Loucy (cell line): ENCODE results near the gene CFHR4.

Source experiments
- EZH2phosphoT487 ChIP-seq: fragments of 200-600 bp; IDR thresholded peaks from 2 replicates; pipeline ENCODE4 v1.6.1; 2018; ENCODE audit warnings: antibody characterized with exemption, mild to moderate bottlenecking, moderate library complexity, borderline replicate concordance
- TF ChIP-seq, protein P1 (sequence below): fragments of 200-600 bp; sonication (generic); conservative IDR thresholded peaks from 2 replicates; pipeline ENCODE4 v1.5.1; 2014; ENCODE audit warnings: mild to moderate bottlenecking, antibody characterized with exemption, low read length

DNA sequence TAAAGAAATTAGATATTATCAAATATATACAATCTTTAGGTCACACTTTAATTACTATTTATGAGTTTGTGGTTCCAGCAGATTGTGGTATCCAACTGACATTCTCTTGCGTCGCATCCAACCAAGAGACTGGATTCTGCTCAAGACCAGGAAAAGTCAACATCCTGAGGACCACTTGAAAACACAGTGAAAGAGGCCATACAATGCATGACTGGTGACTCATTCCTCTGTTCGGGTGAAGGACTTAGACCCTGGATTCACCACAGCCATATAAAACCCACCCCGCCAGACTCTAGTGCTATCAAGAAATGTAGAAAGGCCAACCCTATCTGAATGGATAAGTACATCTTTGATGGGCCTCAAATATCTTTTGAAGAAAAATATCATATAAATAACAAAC lies 14.5 kb upstream of the CFHR4 start:
- no peak for TF ChIP-seq EZH2phosphoT487
- TF ChIP-seq, protein P1, sequence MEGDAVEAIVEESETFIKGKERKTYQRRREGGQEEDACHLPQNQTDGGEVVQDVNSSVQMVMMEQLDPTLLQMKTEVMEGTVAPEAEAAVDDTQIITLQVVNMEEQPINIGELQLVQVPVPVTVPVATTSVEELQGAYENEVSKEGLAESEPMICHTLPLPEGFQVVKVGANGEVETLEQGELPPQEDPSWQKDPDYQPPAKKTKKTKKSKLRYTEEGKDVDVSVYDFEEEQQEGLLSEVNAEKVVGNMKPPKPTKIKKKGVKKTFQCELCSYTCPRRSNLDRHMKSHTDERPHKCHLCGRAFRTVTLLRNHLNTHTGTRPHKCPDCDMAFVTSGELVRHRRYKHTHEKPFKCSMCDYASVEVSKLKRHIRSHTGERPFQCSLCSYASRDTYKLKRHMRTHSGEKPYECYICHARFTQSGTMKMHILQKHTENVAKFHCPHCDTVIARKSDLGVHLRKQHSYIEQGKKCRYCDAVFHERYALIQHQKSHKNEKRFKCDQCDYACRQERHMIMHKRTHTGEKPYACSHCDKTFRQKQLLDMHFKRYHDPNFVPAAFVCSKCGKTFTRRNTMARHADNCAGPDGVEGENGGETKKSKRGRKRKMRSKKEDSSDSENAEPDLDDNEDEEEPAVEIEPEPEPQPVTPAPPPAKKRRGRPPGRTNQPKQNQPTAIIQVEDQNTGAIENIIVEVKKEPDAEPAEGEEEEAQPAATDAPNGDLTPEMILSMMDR = no peak
